ENCODE data around the gene RNF44. TPM values are rescaled to one million over a fixed set of nuclear protein-coding genes. Genes with fewer than 3 reads are reported as not detected.
A peak's percentile ranks its signal among the peaks of the same experiment; 100 is the strongest.

RNF44 gene
- polyA plus RNA-seq, 2 donors, result 12.9 to 24.0 TPM

DNA sequence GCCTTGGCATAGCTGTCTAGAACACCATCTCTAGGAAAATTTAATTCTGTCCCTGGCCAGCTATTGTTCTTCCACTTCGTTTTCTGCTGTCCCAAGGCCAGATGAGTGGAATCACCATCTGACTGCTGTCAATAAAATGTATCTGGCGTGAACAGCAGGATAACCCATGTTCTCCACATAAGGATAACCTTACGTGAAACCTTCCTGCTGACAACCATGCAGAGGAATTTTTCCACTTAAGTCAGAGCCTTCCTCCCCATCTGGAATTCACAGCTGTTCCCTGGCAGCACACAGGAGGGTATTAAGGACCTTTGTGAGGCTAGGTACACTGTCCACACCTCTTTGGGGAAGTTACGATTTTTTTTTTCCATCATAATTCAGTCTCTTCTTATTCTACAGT, 28.6 kb downstream of the RNF44 start:
- no peaks in the 10 kb centered on the region for H3K27me3 ChIP-seq (ENCODE audit: control insufficient read depth in 1 of 2, insufficient read depth in 2 of 2, low read length in 2 of 2)
- no peak overlapping the region for H3K4me3 ChIP-seq (ENCODE audit: low read depth in 1 of 2, low read length in 2 of 2)
- 81 to 84% methylated on average over 4 of the region's 4 CpGs for WGBS, 2 donors
- H3K4me1 ChIP-seq (ENCODE audit: control insufficient read depth in 2 of 2, insufficient read depth in 2 of 2, low read length in 1 of 2), result no peaks in the 10 kb centered on the region
- no peak overlapping the region for H3K27ac ChIP-seq (ENCODE audit: low read depth in 2 of 2, low read length in 1 of 2)
- H3K9me3 ChIP-seq (ENCODE audit: control insufficient read depth in 2 of 2, insufficient read depth in 1 of 2, low read depth in 1 of 2, low read length in 1 of 2), result no peaks in the 10 kb centered on the region
- peaks cover 3 to 15% of the 10 kb centered on the region in 2 donors for H3K36me3 ChIP-seq (ENCODE audit: control insufficient read depth in 2 of 2, insufficient read depth in 2 of 2, low read length in 1 of 2)

GRCh38 chr5:176507911-176508310, 29.3 kb downstream of the RNF44 start:
- Histone ChIP-seq H3K4me3 (ENCODE audit: low read depth in 1 of 2, low read length in 2 of 2) (no peak overlapping the region), H3K27me3 (ENCODE audit: control insufficient read depth in 1 of 2, insufficient read depth in 2 of 2, low read length in 2 of 2) (no peaks in the 10 kb centered on the region), H3K9me3 (ENCODE audit: control insufficient read depth in 2 of 2, insufficient read depth in 1 of 2, low read depth in 1 of 2, low read length in 1 of 2) (no peaks in the 10 kb centered on the region), H3K36me3 (ENCODE audit: control insufficient read depth in 2 of 2, insufficient read depth in 2 of 2, low read length in 1 of 2) (peaks cover 3 to 15% of the 10 kb centered on the region in 2 donors), H3K4me1 (ENCODE audit: control insufficient read depth in 2 of 2, insufficient read depth in 2 of 2, low read length in 1 of 2) (no peaks in the 10 kb centered on the region), H3K27ac (ENCODE audit: low read depth in 2 of 2, low read length in 1 of 2) (no peak overlapping the region)
- 90% methylated on average over 2 of the region's 2 CpGs for WGBS, 2 donors

DNA sequence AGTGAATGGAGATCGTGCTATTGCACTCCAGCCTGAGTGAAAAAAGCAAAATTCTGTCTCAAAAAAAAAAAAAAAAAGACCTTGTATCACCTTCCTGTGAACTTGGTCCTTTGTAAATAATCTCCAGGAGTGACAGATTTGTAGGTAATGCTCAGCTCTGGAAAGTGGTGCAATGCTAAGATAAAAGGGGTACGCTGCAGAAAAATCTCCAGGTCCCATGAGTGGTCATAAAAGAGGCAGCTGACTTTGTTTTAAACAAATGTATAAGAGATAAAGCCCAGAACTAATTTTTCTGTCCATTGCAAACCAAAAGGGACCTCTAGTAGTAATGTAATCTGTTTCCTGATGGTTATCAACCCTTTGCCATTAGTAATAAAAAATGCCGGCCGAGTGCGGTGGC, 33.7 kb downstream of the RNF44 start:
- Histone ChIP-seq H3K4me3 (ENCODE audit: low read depth in 1 of 2, low read length in 2 of 2) (no peak overlapping the region), H3K27ac (ENCODE audit: low read depth in 2 of 2, low read length in 1 of 2) (no peak overlapping the region), H3K27me3 (ENCODE audit: control insufficient read depth in 1 of 2, insufficient read depth in 2 of 2, low read length in 2 of 2) (no peaks in the 10 kb centered on the region), H3K4me1 (ENCODE audit: control insufficient read depth in 2 of 2, insufficient read depth in 2 of 2, low read length in 1 of 2) (no peaks in the 10 kb centered on the region), H3K36me3 (ENCODE audit: control insufficient read depth in 2 of 2, insufficient read depth in 2 of 2, low read length in 1 of 2) (peaks cover 9 to 21% of the 10 kb centered on the region in 2 donors), H3K9me3 (ENCODE audit: control insufficient read depth in 2 of 2, insufficient read depth in 1 of 2, low read depth in 1 of 2, low read length in 1 of 2) (no peaks in the 10 kb centered on the region)
- 93 to 94% methylated on average over 5 of the region's 5 CpGs for WGBS, 2 donors

- Histone ChIP-seq H3K4me1 (ENCODE audit: control insufficient read depth in 2 of 2, insufficient read depth in 2 of 2, low read length in 1 of 2) (no peaks in the 10 kb centered on the region), H3K4me3 (ENCODE audit: low read depth in 1 of 2, low read length in 2 of 2) (no peak overlapping the region), H3K27me3 (ENCODE audit: control insufficient read depth in 1 of 2, insufficient read depth in 2 of 2, low read length in 2 of 2) (no peaks in the 10 kb centered on the region), H3K27ac (ENCODE audit: low read depth in 2 of 2, low read length in 1 of 2) (no peak overlapping the region), H3K9me3 (ENCODE audit: control insufficient read depth in 2 of 2, insufficient read depth in 1 of 2, low read depth in 1 of 2, low read length in 1 of 2) (no peaks in the 10 kb centered on the region), H3K36me3 (ENCODE audit: control insufficient read depth in 2 of 2, insufficient read depth in 2 of 2, low read length in 1 of 2) (peaks cover 6 to 16% of the 10 kb centered on the region in 2 donors)
- WGBS, 2 donors, result 93% methylated on average over 1 of the region's 1 CpG
Observed at GRCh38 chr5:176501333-176501732, 35.9 kb downstream of the RNF44 start.

DNA sequence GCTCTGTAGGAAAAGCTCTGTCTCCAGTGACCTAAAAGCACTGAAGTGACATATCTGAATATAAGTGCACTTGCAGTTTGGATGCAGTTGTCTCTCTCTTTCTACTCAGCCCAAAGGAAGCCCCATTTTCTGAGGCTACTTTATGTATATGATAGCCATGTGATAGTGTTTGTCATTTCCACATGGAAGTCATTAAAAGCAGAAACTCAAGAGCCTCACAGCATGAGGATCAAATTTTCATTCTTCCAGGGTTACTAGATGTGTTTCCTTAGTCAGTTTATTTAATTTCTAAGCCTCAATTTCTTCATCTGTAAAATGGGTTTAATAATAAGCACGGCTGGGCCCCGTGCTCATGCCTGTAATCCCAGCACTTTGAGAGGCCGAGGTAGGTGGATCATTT, 36.7 kb downstream of the RNF44 start:
- H3K27ac ChIP-seq (ENCODE audit: low read depth in 2 of 2, low read length in 1 of 2), result no peak overlapping the region
- WGBS, 2 donors, result 96 to 97% methylated on average over 3 of the region's 3 CpGs

DNA sequence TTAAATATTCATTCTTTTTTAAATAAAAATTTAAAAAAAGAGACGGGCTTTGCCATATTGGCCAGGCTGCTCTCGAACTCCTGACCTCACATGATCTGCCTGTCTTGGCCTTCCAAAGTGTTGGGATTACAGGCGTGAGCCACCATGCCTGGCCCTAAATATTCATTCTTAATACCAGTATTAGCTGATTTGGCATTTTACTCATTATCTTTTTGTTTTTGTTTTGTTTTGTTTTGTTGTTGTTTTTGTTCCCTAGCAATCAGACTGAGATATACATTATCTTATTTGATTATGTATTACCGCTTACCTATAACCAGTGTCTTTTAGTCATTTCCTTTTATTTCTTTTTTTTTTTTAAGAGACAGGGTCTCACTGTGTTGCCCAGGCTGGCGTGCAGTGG, 37.9 kb downstream of the RNF44 start:
- Histone ChIP-seq H3K4me3 (ENCODE audit: low read depth in 1 of 2, low read length in 2 of 2) (no peak overlapping the region), H3K4me1 (ENCODE audit: control insufficient read depth in 2 of 2, insufficient read depth in 2 of 2, low read length in 1 of 2) (no peaks in the 10 kb centered on the region), H3K9me3 (ENCODE audit: control insufficient read depth in 2 of 2, insufficient read depth in 1 of 2, low read depth in 1 of 2, low read length in 1 of 2) (no peaks in the 10 kb centered on the region), H3K36me3 (ENCODE audit: control insufficient read depth in 2 of 2, insufficient read depth in 2 of 2, low read length in 1 of 2) (peaks cover 6 to 15% of the 10 kb centered on the region in 2 donors), H3K27me3 (ENCODE audit: control insufficient read depth in 1 of 2, insufficient read depth in 2 of 2, low read length in 2 of 2) (no peaks in the 10 kb centered on the region), H3K27ac (ENCODE audit: low read depth in 2 of 2, low read length in 1 of 2) (no peak overlapping the region)
- WGBS, 2 donors, result 94 to 95% methylated on average over 5 of the region's 5 CpGs

More for the DNA sequence above, 36.7 kb downstream of the RNF44 start:
- Histone ChIP-seq H3K4me3 (ENCODE audit: low read depth in 1 of 2, low read length in 2 of 2) (no peak overlapping the region), H3K27me3 (ENCODE audit: control insufficient read depth in 1 of 2, insufficient read depth in 2 of 2, low read length in 2 of 2) (no peaks in the 10 kb centered on the region), H3K4me1 (ENCODE audit: control insufficient read depth in 2 of 2, insufficient read depth in 2 of 2, low read length in 1 of 2) (no peaks in the 10 kb centered on the region), H3K36me3 (ENCODE audit: control insufficient read depth in 2 of 2, insufficient read depth in 2 of 2, low read length in 1 of 2) (peaks cover 6 to 17% of the 10 kb centered on the region in 2 donors), H3K9me3 (ENCODE audit: control insufficient read depth in 2 of 2, insufficient read depth in 1 of 2, low read depth in 1 of 2, low read length in 1 of 2) (no peaks in the 10 kb centered on the region)

DNA sequence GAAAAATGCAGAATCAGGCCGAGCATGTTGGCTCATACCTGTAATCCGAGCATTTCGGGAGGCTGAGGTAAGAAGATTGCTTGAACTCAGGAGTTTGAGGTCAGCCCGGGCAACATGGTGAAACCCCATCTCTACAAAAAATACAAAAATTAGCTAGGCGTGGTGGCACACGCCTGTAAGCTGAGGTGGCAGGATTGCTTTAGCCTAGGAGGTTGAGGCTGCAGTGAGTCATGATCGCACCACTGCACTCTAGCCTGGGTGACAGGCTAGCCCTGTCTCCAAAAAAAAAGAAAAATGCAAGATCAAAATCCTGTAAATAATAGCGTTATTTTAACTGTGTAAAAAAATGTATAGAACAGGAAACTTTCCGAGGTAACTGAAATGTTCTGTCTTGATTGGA, 39.4 kb downstream of the RNF44 start:
- Histone ChIP-seq H3K4me1 (ENCODE audit: control insufficient read depth in 2 of 2, insufficient read depth in 2 of 2, low read length in 1 of 2) (no peaks in the 10 kb centered on the region), H3K4me3 (ENCODE audit: low read depth in 1 of 2, low read length in 2 of 2) (no peak overlapping the region), H3K27me3 (ENCODE audit: control insufficient read depth in 1 of 2, insufficient read depth in 2 of 2, low read length in 2 of 2) (no peaks in the 10 kb centered on the region), H3K36me3 (ENCODE audit: control insufficient read depth in 2 of 2, insufficient read depth in 2 of 2, low read length in 1 of 2) (peaks cover 12 to 21% of the 10 kb centered on the region in 2 donors), H3K27ac (ENCODE audit: low read depth in 2 of 2, low read length in 1 of 2) (no peak overlapping the region), H3K9me3 (ENCODE audit: control insufficient read depth in 2 of 2, insufficient read depth in 1 of 2, low read depth in 1 of 2, low read length in 1 of 2) (no peaks in the 10 kb centered on the region)
- 61 to 82% methylated on average over 9 of the region's 9 CpGs for WGBS, 2 donors

DNA sequence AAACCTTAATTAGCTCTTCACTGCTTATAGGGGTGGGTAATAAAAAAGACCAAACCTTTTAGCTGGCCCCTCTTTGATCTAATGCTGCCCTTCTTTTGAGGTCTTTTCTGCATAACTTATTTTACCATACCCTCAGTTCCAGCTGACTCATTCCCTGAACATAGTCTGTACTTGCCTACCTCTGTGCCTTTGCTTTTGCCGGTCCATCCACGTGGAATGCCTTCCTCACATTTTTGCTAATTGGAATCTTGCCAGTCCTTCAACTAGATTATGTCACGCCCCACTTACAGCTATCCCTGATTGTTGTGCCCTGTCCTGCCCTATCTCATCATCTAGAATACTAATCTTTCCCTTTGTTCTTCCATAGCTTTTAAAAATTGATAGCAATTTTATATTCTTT, 44.8 kb downstream of the RNF44 start:
- H3K4me3 ChIP-seq (ENCODE audit: low read depth in 1 of 2, low read length in 2 of 2), result no peak overlapping the region
- peak overlapping the region in 1 of 2 donors; percentile 23 for H3K27ac ChIP-seq (ENCODE audit: low read depth in 2 of 2, low read length in 1 of 2)
- H3K36me3 ChIP-seq (ENCODE audit: control insufficient read depth in 2 of 2, insufficient read depth in 2 of 2, low read length in 1 of 2), result peaks cover 10 to 21% of the 10 kb centered on the region in 2 donors
- no peaks in the 10 kb centered on the region for H3K27me3 ChIP-seq (ENCODE audit: control insufficient read depth in 1 of 2, insufficient read depth in 2 of 2, low read length in 2 of 2)
- H3K9me3 ChIP-seq (ENCODE audit: control insufficient read depth in 2 of 2, insufficient read depth in 1 of 2, low read depth in 1 of 2, low read length in 1 of 2), result no peaks in the 10 kb centered on the region
- 42 to 67% methylated on average over 3 of the region's 3 CpGs for WGBS, 2 donors
- H3K4me1 ChIP-seq (ENCODE audit: control insufficient read depth in 2 of 2, insufficient read depth in 2 of 2, low read length in 1 of 2), result peaks cover 0 to 3% of the 10 kb centered on the region in 2 donors

DNA sequence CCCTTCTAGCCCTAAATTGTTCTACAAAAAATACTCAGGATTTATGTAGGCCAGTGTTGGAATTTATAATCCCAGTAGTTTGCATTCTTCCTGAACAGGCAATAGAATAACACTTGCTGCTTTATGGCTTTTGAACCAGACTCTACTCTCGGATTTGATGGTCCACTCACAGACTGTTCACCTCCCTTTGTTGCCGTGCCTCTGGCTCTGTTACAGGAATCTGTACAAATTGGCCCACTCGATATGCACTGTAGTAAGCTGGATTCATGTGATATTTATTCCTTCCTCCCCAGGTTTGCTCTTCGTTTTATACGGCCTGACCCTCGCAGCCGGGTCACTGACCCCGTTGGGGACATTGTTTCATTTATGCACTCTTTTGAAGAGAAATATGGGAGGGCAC, 45.3 kb downstream of the RNF44 start:
- no peaks in the 10 kb centered on the region for H3K27me3 ChIP-seq (ENCODE audit: control insufficient read depth in 1 of 2, insufficient read depth in 2 of 2, low read length in 2 of 2)
- H3K9me3 ChIP-seq (ENCODE audit: control insufficient read depth in 2 of 2, insufficient read depth in 1 of 2, low read depth in 1 of 2, low read length in 1 of 2), result no peaks in the 10 kb centered on the region
- 48 to 79% methylated on average over 8 of the region's 8 CpGs for WGBS, 2 donors
- no peak overlapping the region for H3K4me3 ChIP-seq (ENCODE audit: low read depth in 1 of 2, low read length in 2 of 2)
- peaks cover 10 to 21% of the 10 kb centered on the region in 2 donors for H3K36me3 ChIP-seq (ENCODE audit: control insufficient read depth in 2 of 2, insufficient read depth in 2 of 2, low read length in 1 of 2)
- peak overlapping the region; percentile 23 to 54 for H3K27ac ChIP-seq (ENCODE audit: low read depth in 2 of 2, low read length in 1 of 2)
- peaks cover 0 to 3% of the 10 kb centered on the region in 2 donors for H3K4me1 ChIP-seq (ENCODE audit: control insufficient read depth in 2 of 2, insufficient read depth in 2 of 2, low read length in 1 of 2)

DNA sequence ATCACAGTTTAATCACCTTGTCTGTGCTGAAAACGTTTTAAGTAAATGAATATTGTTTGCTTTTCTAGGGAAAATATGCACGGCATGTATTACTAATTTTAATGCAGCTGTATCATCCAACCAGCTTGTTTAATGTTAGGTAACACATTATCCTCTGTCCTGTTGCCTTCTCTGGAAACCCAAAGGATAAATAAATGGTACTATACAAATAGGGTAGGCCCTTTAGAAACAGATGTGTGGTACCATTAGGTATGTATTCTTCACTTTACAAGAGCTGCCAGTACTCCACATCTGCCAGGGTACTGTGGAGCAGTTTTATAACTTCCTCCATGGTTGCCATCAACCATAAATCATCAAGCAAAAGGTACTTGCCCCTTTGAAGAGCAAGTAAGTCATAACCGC, 46.1 kb downstream of the RNF44 start:
- H3K36me3 ChIP-seq (ENCODE audit: control insufficient read depth in 2 of 2, insufficient read depth in 2 of 2, low read length in 1 of 2), result peaks cover 10 to 20% of the 10 kb centered on the region in 2 donors
- H3K27ac ChIP-seq (ENCODE audit: low read depth in 2 of 2, low read length in 1 of 2), result no peak overlapping the region
- H3K4me1 ChIP-seq (ENCODE audit: control insufficient read depth in 2 of 2, insufficient read depth in 2 of 2, low read length in 1 of 2), result peaks cover 0 to 3% of the 10 kb centered on the region in 2 donors
- 62 to 63% methylated on average over 3 of the region's 3 CpGs for WGBS, 2 donors
- no peaks in the 10 kb centered on the region for H3K9me3 ChIP-seq (ENCODE audit: control insufficient read depth in 2 of 2, insufficient read depth in 1 of 2, low read depth in 1 of 2, low read length in 1 of 2)
- no peak overlapping the region for H3K4me3 ChIP-seq (ENCODE audit: low read depth in 1 of 2, low read length in 2 of 2)
- no peaks in the 10 kb centered on the region for H3K27me3 ChIP-seq (ENCODE audit: control insufficient read depth in 1 of 2, insufficient read depth in 2 of 2, low read length in 2 of 2)
